ENCODE results near the gene MYLIP. TPM values are rescaled to one million over a fixed set of nuclear protein-coding genes. Genes with fewer than 3 reads are reported as not detected.

MYLIP gene
- total and polyA plus RNA-seq, 2 of the 4 experiments (the other 2 are of a cell fraction) = 1.8 to 3.2 TPM

DNA sequence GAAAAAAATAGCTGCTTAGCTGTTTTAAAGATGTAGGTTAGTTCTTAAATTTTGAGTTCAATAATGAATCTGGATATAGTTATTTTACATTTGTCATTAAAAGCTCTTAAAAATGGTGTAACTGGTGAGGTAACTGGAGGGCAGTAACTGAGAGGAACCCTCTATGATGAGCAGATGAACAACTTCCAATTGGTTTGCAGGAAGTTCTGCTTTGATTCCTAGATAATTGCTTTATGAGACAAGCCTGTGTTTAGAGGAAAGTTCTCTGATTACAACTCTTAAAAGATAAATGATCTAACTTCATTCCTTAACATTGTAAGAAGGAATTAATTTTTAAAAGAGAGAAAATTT, 8.5 kb downstream of the MYLIP start:
- H4K8ac ChIP-seq (ENCODE audit: low read depth in 2 of 2, low read length in 2 of 2) = no peak overlapping the region
- H3K27ac ChIP-seq (ENCODE audit: insufficient read depth, low read length) = no peak overlapping the region
- TF ChIP-seq BHLHE40 (IDR thresholded peaks at IDR 0.05; ENCODE audit: low read depth, low read length) (no peak), RFX5 (IDR thresholded peaks at IDR 0.05; ENCODE audit: low read depth, low read length) (no peak), RCOR1 (IDR thresholded peaks at IDR 0.05; ENCODE audit: insufficient replicate concordance, low read length) (no peak), CEBPB (IDR thresholded peaks at IDR 0.05; ENCODE audit: low read depth, low read length) (no peak), MAFK (IDR thresholded peaks at IDR 0.05; ENCODE audit: low read depth, low read length) (no peak), CHD1 (IDR thresholded peaks at IDR 0.05; ENCODE audit: low read depth, low read length) (no peak), RAD21 (IDR thresholded peaks at IDR 0.05; ENCODE audit: low read length) (no peak), POLR2A (IDR thresholded peaks at IDR 0.05; ENCODE audit: low read depth, low read length) (no peak), MAZ (IDR thresholded peaks at IDR 0.05; ENCODE audit: borderline replicate concordance, low read depth, low read length) (no peak), FOS (IDR thresholded peaks at IDR 0.05; ENCODE audit: low read depth, low read length) (no peak), SMC3 (IDR thresholded peaks at IDR 0.05; ENCODE audit: low read depth, low read length) (no peak), MXI1 (IDR thresholded peaks at IDR 0.05; ENCODE audit: borderline replicate concordance, low read depth, low read length) (no peak), NFE2L2 (IDR thresholded peaks at IDR 0.05; ENCODE audit: low read depth, low read length) (no peak), CTCF (conservative IDR thresholded peaks at IDR 0.05; ENCODE audit: low read depth, low read length) (no peak)
- TF ChIP-seq, protein P1, sequence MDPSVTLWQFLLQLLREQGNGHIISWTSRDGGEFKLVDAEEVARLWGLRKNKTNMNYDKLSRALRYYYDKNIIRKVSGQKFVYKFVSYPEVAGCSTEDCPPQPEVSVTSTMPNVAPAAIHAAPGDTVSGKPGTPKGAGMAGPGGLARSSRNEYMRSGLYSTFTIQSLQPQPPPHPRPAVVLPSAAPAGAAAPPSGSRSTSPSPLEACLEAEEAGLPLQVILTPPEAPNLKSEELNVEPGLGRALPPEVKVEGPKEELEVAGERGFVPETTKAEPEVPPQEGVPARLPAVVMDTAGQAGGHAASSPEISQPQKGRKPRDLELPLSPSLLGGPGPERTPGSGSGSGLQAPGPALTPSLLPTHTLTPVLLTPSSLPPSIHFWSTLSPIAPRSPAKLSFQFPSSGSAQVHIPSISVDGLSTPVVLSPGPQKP (IDR thresholded peaks at IDR 0.05; ENCODE audit: borderline replicate concordance, low read depth, low read length) = no peak
- TF ChIP-seq, protein P2, sequence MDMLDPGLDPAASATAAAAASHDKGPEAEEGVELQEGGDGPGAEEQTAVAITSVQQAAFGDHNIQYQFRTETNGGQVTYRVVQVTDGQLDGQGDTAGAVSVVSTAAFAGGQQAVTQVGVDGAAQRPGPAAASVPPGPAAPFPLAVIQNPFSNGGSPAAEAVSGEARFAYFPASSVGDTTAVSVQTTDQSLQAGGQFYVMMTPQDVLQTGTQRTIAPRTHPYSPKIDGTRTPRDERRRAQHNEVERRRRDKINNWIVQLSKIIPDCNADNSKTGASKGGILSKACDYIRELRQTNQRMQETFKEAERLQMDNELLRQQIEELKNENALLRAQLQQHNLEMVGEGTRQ (IDR thresholded peaks at IDR 0.05; ENCODE audit: low read depth, low read length) = no peak
- no peak overlapping the region for H2AK5ac ChIP-seq (ENCODE audit: low read depth, low read length)
- H3K4ac ChIP-seq (ENCODE audit: low read depth, low read length) = no peak overlapping the region
- H2AFZ ChIP-seq (replicated peaks; ENCODE audit: low read length, poor library complexity) = no peak overlapping the region
- peaks cover 27% of the 10 kb centered on the region for H3K27me3 ChIP-seq (ENCODE audit: control insufficient read depth, insufficient read depth, low read length)
- H4K91ac ChIP-seq (ENCODE audit: insufficient read depth, low read depth, low read length) = no peak overlapping the region
- H3K56ac ChIP-seq (ENCODE audit: extremely low read depth, insufficient read depth, low read length) = no peak overlapping the region
- H2BK15ac ChIP-seq (ENCODE audit: low read depth, low read length) = no peak overlapping the region
- intact Hi-C loops (cut with micrococcal nuclease) (no loop called here), in situ Hi-C loops (cut with MboI; ENCODE audit: low sequenced_read_pairs) (no loop called here), dilution Hi-C loops (cut with HindIII; ENCODE audit: low sequenced_read_pairs, unreplicated experiment) (no loop called here)
- H3K14ac ChIP-seq (replicated peaks; ENCODE audit: low read depth, low read length) = no peak overlapping the region
- peaks cover 49% of the 10 kb centered on the region; the same call in 1 of the 2 replicates for H4K20me1 ChIP-seq (ENCODE audit: insufficient read depth, low read length)
- ChIA-PET POLR2A (ENCODE audit: unreplicated experiment) (no interaction called here), CTCF (interaction anchor here (0.6 to 1.4 kb wide), 3 partner anchors 9 to 74 kb away, joined by 3 to 4 read pairs (median 4); partner anchors contain the start of gene MYLIP)
- H2BK120ac ChIP-seq (ENCODE audit: low read depth, low read length) = no peak overlapping the region
- H3K9me1 ChIP-seq (ENCODE audit: insufficient read depth, low read length) = no peaks in the 10 kb centered on the region; the same call in 1 of the 2 replicates
- H3K4me2 ChIP-seq (ENCODE audit: low read depth, low read length) = no peak overlapping the region
- H3K4me1 ChIP-seq (ENCODE audit: control insufficient read depth, insufficient read depth, low read length) = peaks cover 3% of the 10 kb centered on the region; the same call in 1 of the 2 replicates
- H3K9me3 ChIP-seq (ENCODE audit: control insufficient read depth, insufficient read depth, low read length) = peaks cover 2% of the 10 kb centered on the region; the same call in 1 of the 2 replicates
- no peak overlapping the region for H3K4me3 ChIP-seq (ENCODE audit: insufficient read depth, low read depth, low read length)
- H2BK20ac ChIP-seq (ENCODE audit: low read depth, low read length) = no peak overlapping the region
- H3K36me3 ChIP-seq (ENCODE audit: control insufficient read depth, insufficient read depth, low read length) = peaks cover 11% of the 10 kb centered on the region; the same call in 1 of the 2 replicates
- ATAC-seq (ENCODE audit: low read depth) = peak; percentile 52
- H2AK9ac ChIP-seq (replicated peaks; ENCODE audit: low read depth, low read length, poor library complexity) = no peak overlapping the region
- DNase-seq = no peak
- H3K79me1 ChIP-seq (ENCODE audit: low read depth in 1 of 2, low read length in 2 of 2) = peaks cover 12 to 18% of the 10 kb centered on the region in 2 experiments; a peak in 3 of 4 replicates
- no peak overlapping the region for H2BK5ac ChIP-seq (ENCODE audit: low read depth, low read length, poor library complexity, severe bottlenecking)
- H3K9ac ChIP-seq (ENCODE audit: low read depth, low read length) = no peak overlapping the region
- no peak overlapping the region for H4K5ac ChIP-seq (ENCODE audit: low read depth, low read length)
- no peak overlapping the region for H3K23ac ChIP-seq (ENCODE audit: low read depth, low read length)
- H3K18ac ChIP-seq (ENCODE audit: low read depth, low read length) = no peak overlapping the region
- BruUV-seq (replicated peaks) = no TSS peak
